NCI-H1105 (cell line): ENCODE measurements around the gene ZBED1.
"Not testable (repeated sequence)": the region's sequence is repeated elsewhere in the genome, so short reads cannot be mapped to it uniquely, and the experiment has no call there.

Experiments used
- DNase-seq: peaks from one replicate; lab custom pipeline; 2025; lab: John Stamatoyannopoulos, UW

ZBED1 gene

GRCh38 chrX:2500803-2501558 is at the start of gene ZBED1, which contains the start of gene DHRSX:
ZBED1 (minus strand) TSS chrX:2500976; CDS start chrX:2490719, 10,257 bp downstream.
DHRSX (minus strand) TSS chrX:2500976; CDS start chrX:2500925, 51 bp downstream.
- DNase-seq = no peak

GRCh38 chrX:2549876-2550275 is 49.1 kb upstream of the ZBED1 start:
- peak; percentile 18 for DNase-seq

- DNase-seq = no peak
Measured at GRCh38 chrX:2548711-2549423, 48.1 kb upstream of the ZBED1 start.

GRCh38 chrX:2547736-2548135 is 47.0 kb upstream of the ZBED1 start:
- no peak for DNase-seq

- no peak for DNase-seq
Measured at GRCh38 chrX:2546496-2546895, 45.7 kb upstream of the ZBED1 start.

- DNase-seq = no peak
Measured at GRCh38 chrX:2545144-2545543, 44.4 kb upstream of the ZBED1 start.

GRCh38 chrX:2542826-2543521 is 42.2 kb upstream of the ZBED1 start:
- DNase-seq = no peak

- no peak for DNase-seq
Measured at GRCh38 chrX:2541603-2542002, 40.8 kb upstream of the ZBED1 start.

- DNase-seq = no peak
Measured at GRCh38 chrX:2540426-2540947, 39.7 kb upstream of the ZBED1 start.

- DNase-seq = no peak
Measured at GRCh38 chrX:2539586-2539985, 38.8 kb upstream of the ZBED1 start.

- no peak for DNase-seq
Measured at GRCh38 chrX:2538031-2538757, 37.4 kb upstream of the ZBED1 start.

- DNase-seq = no peak
Measured at GRCh38 chrX:2536974-2537373, 36.2 kb upstream of the ZBED1 start.

GRCh38 chrX:2536141-2536540 is 35.4 kb upstream of the ZBED1 start:
- DNase-seq = no peak

GRCh38 chrX:2534261-2535021 is 33.7 kb upstream of the ZBED1 start:
- DNase-seq = not testable (repeated sequence)

- DNase-seq = no peak
Measured at GRCh38 chrX:2533424-2533823, 32.6 kb upstream of the ZBED1 start.

GRCh38 chrX:2526390-2526789 is 25.6 kb upstream of the ZBED1 start:
- DNase-seq = no peak

GRCh38 chrX:2523911-2524310 is 23.1 kb upstream of the ZBED1 start:
- DNase-seq = no peak

- DNase-seq = no peak
Measured at GRCh38 chrX:2521927-2522386, 21.2 kb upstream of the ZBED1 start.

- DNase-seq = no peak
Measured at GRCh38 chrX:2521092-2521926, 20.5 kb upstream of the ZBED1 start.

GRCh38 chrX:2520539-2520938 is 19.8 kb upstream of the ZBED1 start:
- DNase-seq = no peak
